ENCODE measurements around the gene EMP1. TPM values are rescaled to one million over a fixed set of nuclear protein-coding genes. Genes with fewer than 3 reads are reported as not detected.

Gene EMP1
- total and polyA plus RNA-seq, 5 donors from 2014 or later: 0.15 to 1.6 (median 0.38) TPM; not detected in 2

GRCh38 chr12:13199592-13199991 lies 3.1 kb downstream of the EMP1 start:
- H3K4me3 ChIP-seq (ENCODE audit: low read depth, low read length): no peak overlapping the region
- DNase-seq (no peak), ATAC-seq (ENCODE audit: low read depth in 2 of 2) (no peak)
- no peaks in the 10 kb centered on the region for H3K27me3 ChIP-seq (ENCODE audit: control insufficient read depth, insufficient read depth, low read length)
- peaks cover 26% of the 10 kb centered on the region for H3K27me3 Mint-ChIP-seq
- peak overlapping the region in 1 of 4 donors; percentile 79 for H3K4me3 Mint-ChIP-seq
- no peak overlapping the region for H3K27ac ChIP-seq (ENCODE audit: insufficient read depth, low read length, poor library complexity, severe bottlenecking)
- H3K9me3 ChIP-seq (ENCODE audit: control insufficient read depth in 2 of 2, low read length in 2 of 2): no peaks in the 10 kb centered on the region
- no peak overlapping the region for H3K27ac Mint-ChIP-seq
- no peaks in the 10 kb centered on the region for H3K36me3 ChIP-seq (ENCODE audit: control insufficient read depth, insufficient read depth, low read length)
- H3K4me1 ChIP-seq (ENCODE audit: control insufficient read depth, insufficient read depth, low read length, poor library complexity, severe bottlenecking): peaks cover 12% of the 10 kb centered on the region
- no peaks in the 10 kb centered on the region for H3K9me3 Mint-ChIP-seq
- H3K4me1 Mint-ChIP-seq: peaks cover 5 to 33% (median 16%) of the 10 kb centered on the region in 4 donors
- H3K36me3 Mint-ChIP-seq: no peaks in the 10 kb centered on the region

DNA sequence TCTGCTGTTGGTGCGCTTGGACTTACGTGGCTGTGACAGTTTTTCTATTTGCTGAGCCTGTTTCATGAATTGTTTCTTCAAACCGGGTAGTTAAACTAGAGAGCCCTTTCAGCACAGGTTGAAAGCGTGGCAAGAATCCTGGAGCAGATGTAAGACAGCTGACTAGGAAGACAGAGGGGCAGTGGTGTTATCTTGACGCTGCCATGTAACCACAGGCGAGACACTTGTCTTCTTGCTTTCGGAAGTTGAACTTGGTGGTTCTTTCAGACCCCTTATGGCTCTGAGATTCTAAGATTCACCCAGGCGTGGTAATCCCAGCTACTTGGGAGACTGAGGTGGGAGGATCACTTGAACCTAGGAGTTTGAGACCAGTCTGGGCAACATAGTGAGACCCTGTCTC lies 4.3 kb downstream of the EMP1 start:
- Histone ChIP-seq H3K9me3 (ENCODE audit: control insufficient read depth in 2 of 2, low read length in 2 of 2) (no peaks in the 10 kb centered on the region), H3K4me1 (ENCODE audit: control insufficient read depth, insufficient read depth, low read length, poor library complexity, severe bottlenecking) (peaks cover 12% of the 10 kb centered on the region), H3K27ac (ENCODE audit: insufficient read depth, low read length, poor library complexity, severe bottlenecking) (no peak overlapping the region), H3K4me3 (ENCODE audit: low read depth, low read length) (no peak overlapping the region), H3K36me3 (ENCODE audit: control insufficient read depth, insufficient read depth, low read length) (no peaks in the 10 kb centered on the region), H3K27me3 (ENCODE audit: control insufficient read depth, insufficient read depth, low read length) (no peaks in the 10 kb centered on the region)
- DNase-seq (no peak), ATAC-seq (ENCODE audit: low read depth in 2 of 2) (no peak)
- Mint-ChIP-seq H3K36me3 (no peaks in the 10 kb centered on the region), H3K27ac (peak overlapping the region in 1 of 3 donors; percentile 20), H3K9me3 (no peaks in the 10 kb centered on the region), H3K4me3 (no peak overlapping the region), H3K4me1 (peaks cover 5 to 39% (median 13%) of the 10 kb centered on the region in 4 donors), H3K27me3 (peaks cover 26% of the 10 kb centered on the region)

- no peaks in the 10 kb centered on the region for H3K36me3 ChIP-seq (ENCODE audit: control insufficient read depth, insufficient read depth, low read length)
- no peaks in the 10 kb centered on the region for H3K36me3 Mint-ChIP-seq
- H3K27me3 ChIP-seq (ENCODE audit: control insufficient read depth, insufficient read depth, low read length): no peaks in the 10 kb centered on the region
- H3K4me3 ChIP-seq (ENCODE audit: low read depth, low read length): no peak overlapping the region
- no peak overlapping the region for H3K4me3 Mint-ChIP-seq
- H3K9me3 ChIP-seq (ENCODE audit: control insufficient read depth in 2 of 2, low read length in 2 of 2): no peaks in the 10 kb centered on the region
- no peaks in the 10 kb centered on the region for H3K4me1 ChIP-seq (ENCODE audit: control insufficient read depth, insufficient read depth, low read length, poor library complexity, severe bottlenecking)
- no peak for DNase-seq
- H3K27ac Mint-ChIP-seq: no peak overlapping the region
- H3K27ac ChIP-seq (ENCODE audit: insufficient read depth, low read length, poor library complexity, severe bottlenecking): no peak overlapping the region
- H3K4me1 Mint-ChIP-seq: peaks cover 0 to 14% (median 0%) of the 10 kb centered on the region in 4 donors
- peaks cover 11% of the 10 kb centered on the region for H3K27me3 Mint-ChIP-seq
- ATAC-seq (ENCODE audit: low read depth in 2 of 2): peak in 1 of 2 donors; percentile 8
- no peaks in the 10 kb centered on the region for H3K9me3 Mint-ChIP-seq
Observed at GRCh38 chr12:13203034-13203922, 6.8 kb downstream of the EMP1 start.

DNA sequence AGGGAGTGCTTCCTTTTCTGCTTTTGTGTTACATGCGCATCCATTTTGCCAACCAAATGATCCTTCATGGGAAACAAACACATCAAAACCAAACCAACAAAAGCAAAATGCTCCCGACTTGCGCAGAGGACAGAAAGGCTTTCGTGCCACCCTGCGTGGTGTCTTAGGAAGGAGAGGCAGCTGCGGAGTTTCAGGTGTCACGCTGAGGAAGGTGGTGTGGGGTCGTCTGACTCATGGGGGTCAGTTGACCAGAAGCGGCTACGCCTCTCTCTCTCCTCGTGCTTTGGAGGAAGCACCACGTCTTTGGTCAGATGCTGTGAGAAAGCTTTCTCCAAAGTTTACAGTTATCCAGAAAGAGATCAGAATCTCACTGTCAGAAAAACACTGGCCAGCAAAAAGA lies 7.9 kb downstream of the EMP1 start:
- ATAC-seq (ENCODE audit: low read depth in 2 of 2): no peak
- no peaks in the 10 kb centered on the region for H3K27me3 ChIP-seq (ENCODE audit: control insufficient read depth, insufficient read depth, low read length)
- no peaks in the 10 kb centered on the region for H3K36me3 ChIP-seq (ENCODE audit: control insufficient read depth, insufficient read depth, low read length)
- no peak for DNase-seq
- H3K27me3 Mint-ChIP-seq: peaks cover 11% of the 10 kb centered on the region
- H3K4me1 Mint-ChIP-seq: peaks cover 0 to 21% (median 3%) of the 10 kb centered on the region in 4 donors
- H3K4me3 ChIP-seq (ENCODE audit: low read depth, low read length): no peak overlapping the region
- H3K36me3 Mint-ChIP-seq: no peaks in the 10 kb centered on the region
- no peak overlapping the region for H3K4me3 Mint-ChIP-seq
- no peak overlapping the region for H3K27ac Mint-ChIP-seq
- H3K27ac ChIP-seq (ENCODE audit: insufficient read depth, low read length, poor library complexity, severe bottlenecking): no peak overlapping the region
- H3K9me3 Mint-ChIP-seq: no peaks in the 10 kb centered on the region
- H3K9me3 ChIP-seq (ENCODE audit: control insufficient read depth in 2 of 2, low read length in 2 of 2): no peaks in the 10 kb centered on the region
- no peaks in the 10 kb centered on the region for H3K4me1 ChIP-seq (ENCODE audit: control insufficient read depth, insufficient read depth, low read length, poor library complexity, severe bottlenecking)

- Mint-ChIP-seq H3K36me3 (no peaks in the 10 kb centered on the region), H3K9me3 (no peaks in the 10 kb centered on the region), H3K4me1 (peaks cover 0 to 31% (median 5%) of the 10 kb centered on the region in 4 donors), H3K4me3 (no peak overlapping the region), H3K27ac (no peak overlapping the region), H3K27me3 (no peaks in the 10 kb centered on the region)
- H3K27me3 ChIP-seq (ENCODE audit: control insufficient read depth, insufficient read depth, low read length): no peaks in the 10 kb centered on the region
- no peak overlapping the region for H3K27ac ChIP-seq (ENCODE audit: insufficient read depth, low read length, poor library complexity, severe bottlenecking)
- H3K4me3 ChIP-seq (ENCODE audit: low read depth, low read length): no peak overlapping the region
- no peak for DNase-seq
- no peak for ATAC-seq (ENCODE audit: low read depth in 2 of 2)
- H3K36me3 ChIP-seq (ENCODE audit: control insufficient read depth, insufficient read depth, low read length): no peaks in the 10 kb centered on the region
- no peaks in the 10 kb centered on the region for H3K4me1 ChIP-seq (ENCODE audit: control insufficient read depth, insufficient read depth, low read length, poor library complexity, severe bottlenecking)
- no peaks in the 10 kb centered on the region for H3K9me3 ChIP-seq (ENCODE audit: control insufficient read depth in 2 of 2, low read length in 2 of 2)
Observed at GRCh38 chr12:13205809-13206559, 9.5 kb downstream of the EMP1 start.

GRCh38 chr12:13206560-13206897 lies 10.0 kb downstream of the EMP1 start:
- Histone ChIP-seq H3K27ac (ENCODE audit: insufficient read depth, low read length, poor library complexity, severe bottlenecking) (no peak overlapping the region), H3K4me3 (ENCODE audit: low read depth, low read length) (no peak overlapping the region), H3K9me3 (ENCODE audit: control insufficient read depth in 2 of 2, low read length in 2 of 2) (no peaks in the 10 kb centered on the region), H3K27me3 (ENCODE audit: control insufficient read depth, insufficient read depth, low read length) (no peaks in the 10 kb centered on the region), H3K4me1 (ENCODE audit: control insufficient read depth, insufficient read depth, low read length, poor library complexity, severe bottlenecking) (no peaks in the 10 kb centered on the region), H3K36me3 (ENCODE audit: control insufficient read depth, insufficient read depth, low read length) (no peaks in the 10 kb centered on the region)
- H3K27ac Mint-ChIP-seq: no peak overlapping the region
- DNase-seq (no peak), ATAC-seq (ENCODE audit: low read depth in 2 of 2) (no peak)
- no peak overlapping the region for H3K4me3 Mint-ChIP-seq
- peaks cover 0 to 33% (median 7%) of the 10 kb centered on the region in 4 donors for H3K4me1 Mint-ChIP-seq
- H3K9me3 Mint-ChIP-seq: no peaks in the 10 kb centered on the region
- H3K27me3 Mint-ChIP-seq: no peaks in the 10 kb centered on the region
- no peaks in the 10 kb centered on the region for H3K36me3 Mint-ChIP-seq

DNA sequence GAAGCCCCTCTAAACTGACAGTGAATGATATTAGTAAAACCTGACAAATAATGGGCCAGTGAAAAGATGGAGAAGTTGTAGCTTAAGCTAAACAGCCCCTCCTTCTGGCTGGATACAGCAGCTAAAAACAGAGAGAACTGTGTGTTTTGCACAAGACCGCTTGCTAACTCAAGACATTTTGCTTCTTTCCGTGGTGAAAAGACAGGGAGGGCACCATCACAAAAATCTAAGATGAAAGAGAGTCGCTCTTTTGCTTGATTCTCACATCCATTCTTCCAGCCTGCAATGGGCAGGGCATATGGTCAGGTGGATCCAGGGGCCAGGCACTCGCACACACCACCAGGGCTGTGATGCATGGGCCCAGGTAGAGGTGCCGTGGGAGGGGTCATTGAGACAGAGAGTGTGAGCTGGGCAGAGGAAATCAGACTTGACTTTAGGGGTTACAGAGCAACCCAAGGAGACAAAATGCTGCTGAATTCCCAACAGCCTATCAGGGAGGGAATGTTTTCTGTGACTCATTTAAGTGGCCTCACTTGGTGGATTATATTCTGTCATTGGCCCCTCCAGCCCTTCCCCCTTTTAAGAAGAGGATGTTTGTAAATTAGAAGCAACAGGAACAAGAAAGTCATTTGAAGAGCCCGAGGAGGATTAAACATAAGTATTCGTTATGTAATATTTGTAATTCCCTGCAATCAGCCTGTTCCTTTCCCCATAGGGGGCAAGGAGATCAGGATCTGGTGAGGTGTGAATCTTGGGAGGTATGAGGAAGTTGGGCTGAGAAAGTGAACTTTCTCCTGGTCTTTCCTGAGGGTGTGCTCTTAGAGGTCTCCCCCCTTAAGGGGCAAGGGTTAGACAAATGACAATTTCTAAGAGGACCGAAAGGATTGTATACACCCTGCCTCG lies 12.3 kb downstream of the EMP1 start:
- no peaks in the 10 kb centered on the region for H3K27me3 ChIP-seq (ENCODE audit: control insufficient read depth, insufficient read depth, low read length)
- Mint-ChIP-seq H3K27ac (peak overlapping the region in 2 of 3 donors; percentile 35 to 71), H3K36me3 (no peaks in the 10 kb centered on the region), H3K4me1 (peaks cover 0 to 41% (median 13%) of the 10 kb centered on the region in 4 donors), H3K9me3 (no peaks in the 10 kb centered on the region), H3K4me3 (no peak overlapping the region), H3K27me3 (no peaks in the 10 kb centered on the region)
- DNase-seq: peak in 2 of 3 donors; percentile 12 to 51
- no peaks in the 10 kb centered on the region for H3K36me3 ChIP-seq (ENCODE audit: control insufficient read depth, insufficient read depth, low read length)
- H3K4me1 ChIP-seq (ENCODE audit: control insufficient read depth, insufficient read depth, low read length, poor library complexity, severe bottlenecking): no peaks in the 10 kb centered on the region
- no peak overlapping the region for H3K4me3 ChIP-seq (ENCODE audit: low read depth, low read length)
- no peak overlapping the region for H3K27ac ChIP-seq (ENCODE audit: insufficient read depth, low read length, poor library complexity, severe bottlenecking)
- no peak for ATAC-seq (ENCODE audit: low read depth in 2 of 2)
- H3K9me3 ChIP-seq (ENCODE audit: control insufficient read depth in 2 of 2, low read length in 2 of 2): no peaks in the 10 kb centered on the region

Measured in CD4-positive, CD25-positive, alpha-beta regulatory T cell (primary cell).